ENCODE results near the gene OVOL1. TPM values are rescaled to one million over a fixed set of nuclear protein-coding genes. Genes with fewer than 3 reads are reported as not detected.

Gene OVOL1
- total and polyA plus RNA-seq, 2 donors from 2014 or later = 6.6 to 6.7 TPM

- intact Hi-C loops (cut with DNase I) = loop anchor here (10.0 kb wide), 1 partner anchor 102 kb away; the partner anchor contains the start of gene KAT5
Measured at GRCh38 chr11:65816696-65817095, 29.8 kb downstream of the OVOL1 start.

DNA sequence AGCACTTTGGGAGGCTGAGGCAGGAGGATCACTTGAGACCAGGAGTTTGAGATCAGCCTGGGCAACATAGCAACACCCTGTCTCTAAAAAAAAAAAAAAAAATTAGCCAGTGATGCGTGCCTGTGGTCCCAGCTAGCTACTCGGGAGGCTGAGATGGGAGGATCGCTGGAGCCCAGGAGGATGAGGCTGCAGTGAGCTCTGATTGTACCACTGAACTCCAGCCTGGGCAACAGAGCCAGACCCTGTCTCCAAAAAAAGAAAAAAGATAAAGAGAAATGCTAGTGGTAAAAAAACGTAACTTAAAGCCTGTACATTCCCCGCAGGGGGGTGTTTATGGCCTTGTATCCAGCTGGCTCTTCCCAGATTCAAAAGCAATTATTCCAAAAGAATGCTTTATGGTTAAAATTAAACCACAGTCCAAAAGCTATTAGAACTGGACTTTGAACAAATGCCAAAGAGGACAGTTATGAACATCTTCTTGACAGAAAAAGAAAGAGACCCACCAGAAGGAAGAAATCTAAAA is 30.5 kb downstream of the OVOL1 start:
- Histone ChIP-seq H3K27ac (ENCODE audit: low read depth in 2 of 2, low read length in 2 of 2) (peak overlapping the region; percentile 83 to 93), H3K4me1 (ENCODE audit: control insufficient read depth in 2 of 3, insufficient read depth in 2 of 3, low read depth in 1 of 3, low read length in 3 of 3) (peaks cover 0 to 14% (median 13%) of the 10 kb centered on the region in 3 donors), H3K4me3 (ENCODE audit: low read length in 3 of 3) (peak overlapping the region; percentile 75 to 76 (median 76)), H3K36me3 (ENCODE audit: control insufficient read depth in 2 of 3, insufficient read depth in 3 of 3, low read length in 3 of 3) (peaks cover 0 to 3% (median 0%) of the 10 kb centered on the region in 3 donors), H3K9me3 (ENCODE audit: control insufficient read depth in 2 of 3, insufficient read depth in 1 of 3, low read length in 3 of 3) (no peaks in the 10 kb centered on the region), H3K27me3 (ENCODE audit: control insufficient read depth, insufficient read depth, low read length) (no peaks in the 10 kb centered on the region), H3K9ac (ENCODE audit: low read length in 3 of 3) (peak overlapping the region in 2 of 3 donors; percentile 69 to 75)
- intact Hi-C loops (cut with DNase I) = loop anchor here (10.0 kb wide), 1 partner anchor 103 kb away; the partner anchor contains the start of gene KAT5
- TF ChIP-seq, protein P1, sequence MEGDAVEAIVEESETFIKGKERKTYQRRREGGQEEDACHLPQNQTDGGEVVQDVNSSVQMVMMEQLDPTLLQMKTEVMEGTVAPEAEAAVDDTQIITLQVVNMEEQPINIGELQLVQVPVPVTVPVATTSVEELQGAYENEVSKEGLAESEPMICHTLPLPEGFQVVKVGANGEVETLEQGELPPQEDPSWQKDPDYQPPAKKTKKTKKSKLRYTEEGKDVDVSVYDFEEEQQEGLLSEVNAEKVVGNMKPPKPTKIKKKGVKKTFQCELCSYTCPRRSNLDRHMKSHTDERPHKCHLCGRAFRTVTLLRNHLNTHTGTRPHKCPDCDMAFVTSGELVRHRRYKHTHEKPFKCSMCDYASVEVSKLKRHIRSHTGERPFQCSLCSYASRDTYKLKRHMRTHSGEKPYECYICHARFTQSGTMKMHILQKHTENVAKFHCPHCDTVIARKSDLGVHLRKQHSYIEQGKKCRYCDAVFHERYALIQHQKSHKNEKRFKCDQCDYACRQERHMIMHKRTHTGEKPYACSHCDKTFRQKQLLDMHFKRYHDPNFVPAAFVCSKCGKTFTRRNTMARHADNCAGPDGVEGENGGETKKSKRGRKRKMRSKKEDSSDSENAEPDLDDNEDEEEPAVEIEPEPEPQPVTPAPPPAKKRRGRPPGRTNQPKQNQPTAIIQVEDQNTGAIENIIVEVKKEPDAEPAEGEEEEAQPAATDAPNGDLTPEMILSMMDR (IDR thresholded peaks at IDR 0.05; ENCODE audit: borderline replicate concordance, extremely low read depth, insufficient read depth) = no peak
- peak in 3 of 5 donors; percentile 15 to 70 (median 68) for DNase-seq
- FAIRE-seq = no peak

More at GRCh38 chr11:65816696-65817095, 29.8 kb downstream of the OVOL1 start:
- FAIRE-seq (no peak), DNase-seq (no peak)
- Histone ChIP-seq H3K4me1 (ENCODE audit: control insufficient read depth in 2 of 3, insufficient read depth in 2 of 3, low read depth in 1 of 3, low read length in 3 of 3) (peaks cover 0 to 14% (median 13%) of the 10 kb centered on the region in 3 donors), H3K27me3 (ENCODE audit: control insufficient read depth, insufficient read depth, low read length) (no peaks in the 10 kb centered on the region), H3K36me3 (ENCODE audit: control insufficient read depth in 2 of 3, insufficient read depth in 3 of 3, low read length in 3 of 3) (peaks cover 0 to 3% (median 0%) of the 10 kb centered on the region in 3 donors), H3K9ac (ENCODE audit: low read length in 3 of 3) (no peak overlapping the region), H3K4me3 (ENCODE audit: low read length in 3 of 3) (peak overlapping the region in 2 of 3 donors; percentile 24 to 76), H3K9me3 (ENCODE audit: control insufficient read depth in 2 of 3, insufficient read depth in 1 of 3, low read length in 3 of 3) (no peaks in the 10 kb centered on the region), H3K27ac (ENCODE audit: low read depth in 2 of 2, low read length in 2 of 2) (peak overlapping the region in 1 of 2 donors; percentile 8)
- TF ChIP-seq, protein P1 (IDR thresholded peaks at IDR 0.05; ENCODE audit: borderline replicate concordance, extremely low read depth, insufficient read depth) = no peak

- H3K9me3 ChIP-seq (ENCODE audit: control insufficient read depth in 2 of 3, insufficient read depth in 1 of 3, low read length in 3 of 3) = no peaks in the 10 kb centered on the region
- peak overlapping the region; percentile 83 to 93 for H3K27ac ChIP-seq (ENCODE audit: low read depth in 2 of 2, low read length in 2 of 2)
- intact Hi-C loops (cut with DNase I) = loop anchor here (10.0 kb wide), 1 partner anchor 103 kb away; the partner anchor contains the start of gene KAT5
- H3K4me1 ChIP-seq (ENCODE audit: control insufficient read depth in 2 of 3, insufficient read depth in 2 of 3, low read depth in 1 of 3, low read length in 3 of 3) = peaks cover 0 to 14% (median 13%) of the 10 kb centered on the region in 3 donors
- peak overlapping the region; percentile 47 to 75 (median 69) for H3K9ac ChIP-seq (ENCODE audit: low read length in 3 of 3)
- no peak for FAIRE-seq
- peak; percentile 92 to 97 (median 95) for DNase-seq
- no peaks in the 10 kb centered on the region for H3K27me3 ChIP-seq (ENCODE audit: control insufficient read depth, insufficient read depth, low read length)
- H3K36me3 ChIP-seq (ENCODE audit: control insufficient read depth in 2 of 3, insufficient read depth in 3 of 3, low read length in 3 of 3) = peaks cover 0 to 3% (median 0%) of the 10 kb centered on the region in 3 donors
- TF ChIP-seq, protein P1 (IDR thresholded peaks at IDR 0.05; ENCODE audit: borderline replicate concordance, extremely low read depth, insufficient read depth) = peak; percentile 100
- peak overlapping the region; percentile 75 to 76 (median 76) for H3K4me3 ChIP-seq (ENCODE audit: low read length in 3 of 3)
Measured at GRCh38 chr11:65817835-65818680, 31.2 kb downstream of the OVOL1 start.

Data from kidney (tissue), 14 donors.